Sigmoid colon (tissue), 7 donors: ENCODE results near the gene GLIPR2. TPM values are rescaled to one million over a fixed set of nuclear protein-coding genes. Genes with fewer than 3 reads are reported as not detected.

Source experiments
- DNase-seq: peaks from one replicate; pipeline ENCODE4 v3.0.0-alpha.2; 2019
- H3K27ac ChIP-seq, 4 donors: fragments of 200-600 bp; sonication (generic); one replicate each; pipeline ENCODE4 v1.5.1; 2016 to 2019; ENCODE audit warnings: mild to moderate bottlenecking in 1 of 4
- H3K27me3 ChIP-seq, 3 donors: fragments of 200-600 bp; sonication (generic); one replicate each; pipeline ENCODE4 v1.5.1; 2019; ENCODE audit warnings: mild to moderate bottlenecking in 1 of 3
- H3K36me3 ChIP-seq, 4 donors: fragments of 200-600 bp; sonication (generic); one replicate each; pipeline ENCODE4 v1.5.1; 2016 to 2019
- H3K4me1 ChIP-seq, 4 donors: fragments of 200-600 bp; sonication (generic); one replicate each; pipeline ENCODE4 v1.5.1; 2017 to 2019
- H3K4me3 ChIP-seq, 4 donors: fragments of 200-600 bp; sonication (generic); one replicate each; pipeline ENCODE4 v1.5.1; 2017 to 2019; ENCODE audit warnings: mild to moderate bottlenecking in 2 of 4, moderate library complexity in 1 of 4
- H3K9me3 ChIP-seq, 4 donors: fragments of 200-600 bp in 3 of 4; sonication (generic) in 3 of 4; one replicate each; pipeline versions ENCODE4 v1.5.1 to v1.6.1; 2013 to 2019
- CTCF ChIP-seq, 4 experiments: fragments of 450-650 bp in 3 of 4; fragments of 200-600 bp in 1 of 4; IDR thresholded peaks; one replicate each; pipeline ENCODE4 v1.5.1; 2016 to 2019; ENCODE audit warnings: antibody characterized with exemption in 4 of 4, mild to moderate bottlenecking in 3 of 4, moderate library complexity in 2 of 4
- EP300 ChIP-seq, 4 donors: sonication (generic); formaldehyde crosslinking; IDR thresholded peaks; one replicate each; pipeline ENCODE4 v1.6.1; 2017; ENCODE audit warnings: antibody characterized with exemption in 4 of 4
- POLR2A ChIP-seq, 2 donors: fragments of 450-650 bp; IDR thresholded peaks; one replicate each; pipeline ENCODE4 v1.6.1; 2016; ENCODE audit warnings: antibody characterized with exemption in 2 of 2, mild to moderate bottlenecking in 2 of 2, moderate library complexity in 2 of 2
- POLR2AphosphoS5 ChIP-seq, 4 donors: sonication (generic); formaldehyde crosslinking; IDR thresholded peaks; one replicate each; pipeline ENCODE4 v1.6.1; 2017; ENCODE audit warnings: antibody characterized with exemption in 4 of 4
- WGBS, 2 donors: extraction: QIAGEN DNeasy Blood & Tissue Kit; methylation state at CpG; one replicate each; pipeline ENCODE4 v1.1.7; 2013; 5-methylcytosine and 5-hydroxymethylcytosine counted together
- intact Hi-C: fragments of 100-400 bp; cut with DNase I; formaldehyde crosslinking; loops from one replicate; pipeline ENCODE4 v1.15.1; 2023
- polyA plus RNA-seq, 3 donors: library from polyadenylated mRNA; stranded (reverse); fragments of 200-250 nt; gene quantifications; one replicate each; pipeline ENCODE4 v1.2.3, GENCODE V29; 2013
- total RNA-seq, 4 donors: library from RNA; depleted of rRNA; stranded (reverse); fragments of >200 nt; gene quantifications; one replicate each; pipeline ENCODE4 v1.1.0, GENCODE V29; 2016
- donor health status: healthy with polysubstance abuse.
- donor health status: Bipolar disorder and iron deficiency.
- donor health status: healthy.

GLIPR2 gene
- total and polyA plus RNA-seq, 7 donors = 29.8 to 90.6 (median 57.3) TPM

- Histone ChIP-seq H3K9me3 (no peaks in the 10 kb centered on the region), H3K36me3 (no peaks in the 10 kb centered on the region), H3K4me1 (peaks cover 0 to 41% (median 31%) of the 10 kb centered on the region in 4 donors), H3K4me3 (no peak overlapping the region), H3K27me3 (no peaks in the 10 kb centered on the region), H3K27ac (no peak overlapping the region)
- DNase-seq = no peak
- intact Hi-C loops = loop anchor here (1.0 kb wide), 1 partner anchor 32 kb away; no protein-coding TSS in a partner anchor
- TF ChIP-seq EP300 (IDR thresholded peaks at IDR 0.05) = no peak
- TF ChIP-seq POLR2AphosphoS5 (IDR thresholded peaks at IDR 0.05) = no peak
- no peak for TF ChIP-seq POLR2A (IDR thresholded peaks at IDR 0.05)
- TF ChIP-seq CTCF (IDR thresholded peaks at IDR 0.05) = no peak
- 90 to 93% methylated on average over 9 of the region's 9 CpGs for WGBS, 2 donors
Measured at GRCh38 chr9:36134761-36135505, 1.6 kb upstream of the GLIPR2 start.

- peak overlapping the region; percentile 69 to 99 (median 91) for H3K4me3 ChIP-seq
- DNase-seq = no peak
- TF ChIP-seq EP300 (IDR thresholded peaks at IDR 0.05) = no peak
- no peak for TF ChIP-seq POLR2AphosphoS5 (IDR thresholded peaks at IDR 0.05)
- no peak for TF ChIP-seq POLR2A (IDR thresholded peaks at IDR 0.05)
- H3K9me3 ChIP-seq = no peaks in the 10 kb centered on the region
- intact Hi-C loops = loop anchor here (1.0 to 2.0 kb wide), 2 partner anchors 33 to 55 kb away; partner anchors contain the start of gene CLTA
- WGBS, 2 donors = 18 to 24% methylated on average over 18 of the region's 18 CpGs
- no peaks in the 10 kb centered on the region for H3K27me3 ChIP-seq
- no peaks in the 10 kb centered on the region for H3K36me3 ChIP-seq
- peak overlapping the region; percentile 90 to 99 (median 96) for H3K27ac ChIP-seq
- H3K4me1 ChIP-seq = peaks cover 0 to 50% (median 40%) of the 10 kb centered on the region in 4 donors
Measured at GRCh38 chr9:36135741-36136271, 727 bp upstream of the GLIPR2 start.

GRCh38 chr9:36136894-36137391 is 410 bp downstream of the GLIPR2 start:
- 1% methylated on average over 40 of the region's 40 CpGs for WGBS, 2 donors
- no peaks in the 10 kb centered on the region for H3K36me3 ChIP-seq
- H3K27ac ChIP-seq = peak overlapping the region; percentile 90 to 99 (median 96)
- no peak for DNase-seq
- H3K9me3 ChIP-seq = no peaks in the 10 kb centered on the region
- TF ChIP-seq EP300 (IDR thresholded peaks at IDR 0.05) (no peak), POLR2A (IDR thresholded peaks at IDR 0.05) (peak in 1 of 2 donors; percentile 1), POLR2AphosphoS5 (IDR thresholded peaks at IDR 0.05) (no peak), CTCF (IDR thresholded peaks at IDR 0.05) (no peak)
- intact Hi-C loops = loop anchor here (1.0 to 2.0 kb wide), 2 partner anchors 29 to 54 kb away; partner anchors contain the start of gene CLTA
- peak overlapping the region; percentile 69 to 99 (median 91) for H3K4me3 ChIP-seq
- H3K27me3 ChIP-seq = no peaks in the 10 kb centered on the region
- peaks cover 0 to 61% (median 51%) of the 10 kb centered on the region in 4 donors for H3K4me1 ChIP-seq

- Histone ChIP-seq H3K9me3 (no peaks in the 10 kb centered on the region), H3K27ac (peak overlapping the region; percentile 90 to 99 (median 96)), H3K27me3 (no peaks in the 10 kb centered on the region), H3K36me3 (no peaks in the 10 kb centered on the region), H3K4me1 (peaks cover 0 to 67% (median 57%) of the 10 kb centered on the region in 4 donors), H3K4me3 (peak overlapping the region; percentile 69 to 99 (median 91))
- TF ChIP-seq EP300 (IDR thresholded peaks at IDR 0.05) (no peak), POLR2AphosphoS5 (IDR thresholded peaks at IDR 0.05) (peak; percentile 12 to 67 (median 61)), POLR2A (IDR thresholded peaks at IDR 0.05) (peak in 1 of 2 donors; percentile 30), CTCF (IDR thresholded peaks at IDR 0.05) (no peak)
- intact Hi-C loops = loop anchor here (1.0 to 2.0 kb wide), 2 partner anchors 29 to 53 kb away; partner anchors contain the start of gene CLTA
- WGBS, 2 donors = 28 to 50% methylated on average over 12 of the region's 12 CpGs
- DNase-seq = peak; percentile 83
Measured at GRCh38 chr9:36137392-36138004, 965 bp downstream of the GLIPR2 start.
